CD4-positive, alpha-beta T cell treated with Interleukin-6 at 100 ng/mL for 8 hours (primary cell): ENCODE results near the gene JPH2.
A peak's percentile ranks its signal among the peaks of the same experiment; 100 is the strongest.
"Not testable (repeated sequence)": the region's sequence is repeated elsewhere in the genome, so short reads cannot be mapped to it uniquely, and the experiment has no call there.

ENCODE experiments used
- DNase-seq: peaks from one replicate; pipeline ENCODE4 v3.0.0-alpha.2; 2020; ENCODE audit warnings: mixed read lengths, low spot score

Gene JPH2

DNA sequence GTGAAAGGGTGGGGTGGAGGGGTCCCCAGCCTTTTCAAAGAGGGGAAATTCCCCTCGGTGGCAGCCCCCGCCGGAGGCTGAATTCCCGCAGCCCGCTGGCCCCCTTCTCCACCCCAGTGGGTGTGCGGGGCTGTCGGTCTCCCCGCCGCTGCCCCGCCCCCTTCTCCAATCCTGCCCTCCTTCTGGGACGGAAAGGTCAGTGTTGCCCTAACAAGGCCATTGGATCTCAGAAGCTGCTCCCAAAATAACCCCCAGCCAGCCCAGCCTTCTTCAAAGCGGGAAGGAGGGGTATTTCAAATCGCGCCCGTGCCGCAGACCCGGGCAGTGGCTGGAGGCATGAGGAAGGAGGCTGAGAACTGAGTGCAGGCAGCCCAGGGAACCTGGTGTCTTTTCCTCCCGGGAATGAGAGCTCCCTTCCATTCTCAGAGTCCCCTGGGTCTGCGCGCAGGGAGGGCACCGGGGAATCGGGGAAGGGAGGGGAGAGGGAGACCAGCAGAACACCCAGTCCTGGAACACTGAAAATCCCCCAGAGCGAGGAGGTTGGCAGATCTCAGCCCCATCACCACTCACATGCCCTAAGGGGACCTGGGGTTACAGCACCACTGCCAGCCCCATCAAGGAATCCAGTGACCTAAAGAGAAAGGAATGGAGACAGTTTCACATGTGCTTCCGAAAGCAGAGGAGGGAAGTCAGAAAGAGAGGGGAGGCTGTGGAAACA lies at the start of gene JPH2:
Gene JPH2, minus strand, starts transcription at position 135 of the 718 bp plus-strand sequence. CDS start 483 bp downstream, outside the sequence.
- no peak for DNase-seq

DNA sequence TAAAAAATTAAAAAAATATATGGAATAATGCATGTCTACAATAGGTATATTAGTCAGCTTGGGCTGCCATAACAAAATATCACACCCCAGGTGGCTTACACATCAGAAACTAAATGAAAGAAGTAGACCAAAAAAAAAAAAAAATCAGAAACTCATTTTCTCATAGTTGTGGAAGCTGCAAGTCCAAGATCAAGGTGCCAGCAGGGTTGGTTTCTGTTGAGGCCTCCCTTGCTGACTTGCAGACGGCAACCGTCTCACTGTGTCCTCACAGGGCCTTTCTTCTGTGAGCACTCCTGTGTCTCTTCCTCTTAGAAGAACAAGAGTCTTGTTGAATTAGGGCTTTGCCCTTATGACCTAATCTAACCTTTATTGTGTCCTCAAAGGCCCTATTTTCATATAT lies 48.7 kb upstream of the JPH2 start:
- no peak for DNase-seq

DNA sequence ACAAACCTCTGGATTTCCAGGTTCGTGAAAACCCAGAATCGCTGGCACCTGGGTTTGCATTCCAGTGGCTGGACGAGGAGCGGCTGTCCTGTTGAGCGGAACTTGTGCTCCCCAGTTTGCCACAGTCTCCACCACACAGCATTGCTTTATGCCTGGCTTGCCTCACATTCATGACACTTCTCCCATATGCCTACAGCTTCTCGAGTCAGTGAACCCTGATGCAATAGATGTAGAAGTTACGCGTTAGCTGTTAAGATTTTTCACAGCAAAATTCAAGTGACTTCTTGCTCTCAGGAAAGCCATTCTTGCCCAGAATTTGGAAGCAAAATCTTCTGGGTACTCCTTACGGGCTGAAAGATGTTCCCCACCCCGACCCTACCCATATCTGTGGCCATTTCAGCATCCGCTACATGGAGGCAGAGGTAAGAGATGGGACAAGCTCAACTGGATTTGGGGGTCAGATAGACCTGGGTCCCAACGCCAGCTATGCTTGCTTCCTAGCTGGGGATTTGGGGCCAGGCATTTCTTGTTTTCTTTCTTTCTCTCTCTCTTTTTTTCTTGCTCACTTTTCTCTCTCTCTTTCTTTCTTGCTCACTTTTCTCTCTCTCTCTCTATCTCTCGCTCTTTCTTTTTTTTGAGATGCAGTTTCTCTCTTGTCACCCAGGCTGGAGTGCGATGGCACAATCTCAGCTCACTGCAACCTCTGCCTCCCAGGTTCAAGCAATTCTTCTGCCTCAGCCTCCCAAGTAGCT lies 47.8 kb upstream of the JPH2 start:
- no peak for DNase-seq

DNA sequence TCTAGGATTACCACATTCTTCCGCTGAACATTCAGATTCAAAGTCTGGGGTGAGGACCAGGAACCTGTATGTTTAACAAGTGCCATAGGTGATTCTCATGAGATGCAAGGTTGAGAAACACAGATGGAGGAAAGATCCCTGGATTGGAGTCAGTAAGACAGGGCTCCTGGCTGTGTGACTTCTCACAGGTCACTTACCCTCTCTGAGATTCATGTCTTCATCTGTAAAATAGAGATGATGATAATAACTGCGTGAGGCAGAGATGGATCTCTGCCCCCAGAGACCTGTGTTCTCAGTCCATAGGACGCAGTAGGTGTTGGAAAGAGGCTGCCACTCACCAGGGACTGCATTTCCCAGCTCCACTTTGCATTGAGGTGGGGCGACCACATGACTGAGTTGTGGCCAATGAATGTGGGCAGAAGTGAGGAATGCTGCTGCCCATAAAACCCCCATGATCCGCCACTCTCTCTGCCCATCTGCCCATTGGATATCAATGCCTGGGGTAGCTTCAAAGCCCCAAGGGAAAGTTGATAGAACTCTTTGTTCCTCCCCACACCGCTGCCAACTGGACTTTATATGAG lies 46.5 kb upstream of the JPH2 start:
- DNase-seq: no peak

DNA sequence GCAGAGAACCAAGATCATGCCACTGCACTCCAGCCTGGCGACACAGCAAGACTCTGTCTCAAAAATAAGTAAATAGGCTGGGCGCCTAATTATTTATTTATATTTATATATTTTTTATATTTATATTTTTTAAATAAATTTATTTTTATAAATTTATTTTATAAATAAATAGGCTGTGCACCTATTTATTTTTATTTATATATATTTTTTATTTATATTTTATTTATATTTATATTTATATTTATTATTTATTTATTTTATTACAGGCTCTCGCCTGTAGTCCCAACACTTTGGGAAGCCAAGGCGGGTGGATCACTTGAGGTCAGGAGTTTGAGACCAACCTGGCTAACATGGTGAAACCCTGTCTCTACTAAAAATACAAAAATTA lies 45.5 kb upstream of the JPH2 start:
- DNase-seq: not testable (repeated sequence)

DNA sequence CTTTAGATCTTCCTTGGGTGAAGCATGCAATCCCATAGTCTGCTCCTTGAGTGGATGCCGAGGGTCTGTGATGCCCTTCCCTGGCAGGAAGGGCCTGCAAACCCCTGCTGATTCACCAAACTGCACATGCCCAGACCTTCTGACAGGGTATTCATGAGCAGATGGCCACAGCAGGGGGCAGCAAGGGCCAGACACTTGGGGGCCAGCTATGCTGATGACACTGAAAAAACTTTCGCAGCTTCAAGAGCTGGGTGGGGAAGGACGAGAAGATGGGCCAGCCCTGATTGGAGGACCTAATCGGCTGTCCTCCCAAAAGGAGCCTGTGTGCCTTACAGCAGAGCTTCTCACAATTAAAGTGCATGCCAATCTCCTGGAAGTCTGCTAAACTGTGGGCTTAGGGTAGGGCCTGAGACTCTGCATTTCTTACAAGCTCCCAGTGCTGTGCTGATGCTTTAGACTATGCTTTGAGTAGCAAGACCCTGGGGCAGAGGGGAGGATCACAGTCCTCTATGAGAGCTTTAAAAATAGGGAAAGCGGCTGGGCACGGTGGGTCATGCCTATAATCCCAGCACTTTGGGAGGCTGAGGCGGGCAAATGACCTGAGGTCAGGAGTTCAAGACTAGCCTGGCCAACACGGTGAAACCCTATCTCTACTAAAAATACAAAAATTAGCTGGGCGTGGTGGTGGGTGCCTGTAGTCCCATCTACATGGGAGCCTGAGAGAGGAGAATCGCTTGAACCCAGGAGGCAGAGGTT lies 44.9 kb upstream of the JPH2 start:
- no peak for DNase-seq

DNA sequence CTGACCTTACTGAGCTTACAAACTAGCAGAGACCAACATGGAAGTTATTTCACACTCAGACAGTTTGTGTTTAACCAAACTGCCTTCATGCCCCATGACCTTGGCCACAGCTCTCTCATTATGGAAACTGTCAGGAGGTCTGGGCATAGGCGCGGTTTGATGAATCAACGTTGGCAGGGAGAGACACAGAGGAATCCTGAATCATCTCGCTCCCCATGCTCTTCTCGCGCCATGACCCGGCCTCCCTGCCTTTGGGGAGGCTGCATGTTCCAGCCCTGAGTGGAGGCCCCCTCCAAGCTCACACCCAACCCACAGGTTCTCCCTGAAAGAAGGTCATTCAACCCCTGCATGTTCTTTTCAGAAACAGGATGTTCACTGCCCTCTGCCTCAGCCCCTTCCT lies 44.2 kb upstream of the JPH2 start:
- no peak for DNase-seq

DNA sequence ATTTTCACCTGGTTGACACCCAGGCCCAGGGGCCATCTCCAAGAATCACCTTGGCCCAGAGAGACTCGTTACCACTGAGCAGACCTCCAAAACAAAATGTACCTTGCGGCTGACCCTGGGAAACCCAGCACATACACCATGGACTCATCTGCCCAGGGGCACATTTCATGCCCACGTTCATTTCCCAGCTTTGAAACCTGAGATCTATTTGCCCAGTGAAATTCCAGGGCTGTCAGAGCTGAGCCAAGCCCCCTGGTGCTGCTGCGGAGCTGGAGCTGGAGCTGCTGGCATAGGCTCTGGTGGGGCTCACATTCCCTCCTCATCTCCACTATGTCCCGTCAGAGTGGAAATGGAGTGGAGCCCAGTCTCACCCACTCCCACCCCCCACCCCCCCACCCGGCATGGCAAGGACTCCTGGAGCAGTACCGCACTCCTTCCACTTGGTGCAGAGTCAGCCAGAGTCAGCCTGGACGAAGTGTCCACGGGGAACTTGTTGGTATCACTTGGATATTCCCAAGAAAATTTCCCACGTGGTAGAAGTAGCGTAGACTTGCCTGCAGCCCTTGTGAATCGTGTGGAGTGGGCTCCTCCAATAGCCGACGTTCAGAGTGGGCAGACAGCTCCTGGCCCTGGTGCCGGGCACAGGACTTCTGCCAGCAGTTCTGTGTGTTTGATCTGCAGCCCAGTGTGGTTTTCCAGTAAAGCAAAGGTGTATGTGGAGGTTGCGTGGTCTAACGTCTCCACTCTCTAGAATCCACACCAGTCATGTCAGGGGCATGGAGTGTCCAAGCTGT lies 41.7 kb upstream of the JPH2 start:
- no peak for DNase-seq

DNA sequence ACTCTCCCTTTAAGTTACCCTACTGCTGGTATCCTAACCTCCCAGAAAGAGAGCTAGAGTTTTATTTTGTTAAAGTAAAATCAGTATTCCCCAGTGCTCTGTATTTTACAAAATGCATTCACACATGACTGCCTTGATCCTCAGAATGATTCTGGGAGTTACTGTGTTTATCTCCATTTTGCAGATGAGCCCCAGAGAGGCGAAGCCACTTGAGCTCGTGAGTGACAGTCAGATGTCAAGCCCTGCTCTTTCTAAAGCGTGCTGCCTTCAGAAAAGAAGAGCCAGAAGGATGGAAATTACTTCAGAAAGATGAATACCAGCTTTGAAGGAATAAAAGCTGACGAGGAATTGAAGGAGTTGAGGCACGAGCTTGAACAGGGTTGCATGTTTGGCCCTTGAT lies 37.6 kb upstream of the JPH2 start:
- DNase-seq: no peak

DNA sequence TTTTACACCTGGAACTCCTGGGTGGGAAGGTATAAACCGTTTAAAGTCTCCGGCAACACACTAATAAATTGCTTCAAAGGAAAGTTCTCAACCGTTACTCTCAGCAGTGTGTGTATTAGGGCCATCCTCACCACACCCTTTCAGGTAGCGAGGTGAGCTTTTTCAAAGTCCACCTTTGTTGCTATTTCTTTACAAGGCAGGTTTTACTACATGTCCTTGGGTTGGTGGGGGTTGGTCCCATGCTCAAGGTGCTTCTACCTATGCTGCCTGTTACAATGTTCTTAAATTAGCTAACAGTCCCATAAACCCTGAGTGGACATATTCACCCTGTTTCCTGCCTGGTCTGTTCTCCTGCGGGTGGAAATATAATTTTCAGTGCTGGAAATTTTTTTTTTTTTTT lies 36.7 kb upstream of the JPH2 start:
- no peak for DNase-seq

DNA sequence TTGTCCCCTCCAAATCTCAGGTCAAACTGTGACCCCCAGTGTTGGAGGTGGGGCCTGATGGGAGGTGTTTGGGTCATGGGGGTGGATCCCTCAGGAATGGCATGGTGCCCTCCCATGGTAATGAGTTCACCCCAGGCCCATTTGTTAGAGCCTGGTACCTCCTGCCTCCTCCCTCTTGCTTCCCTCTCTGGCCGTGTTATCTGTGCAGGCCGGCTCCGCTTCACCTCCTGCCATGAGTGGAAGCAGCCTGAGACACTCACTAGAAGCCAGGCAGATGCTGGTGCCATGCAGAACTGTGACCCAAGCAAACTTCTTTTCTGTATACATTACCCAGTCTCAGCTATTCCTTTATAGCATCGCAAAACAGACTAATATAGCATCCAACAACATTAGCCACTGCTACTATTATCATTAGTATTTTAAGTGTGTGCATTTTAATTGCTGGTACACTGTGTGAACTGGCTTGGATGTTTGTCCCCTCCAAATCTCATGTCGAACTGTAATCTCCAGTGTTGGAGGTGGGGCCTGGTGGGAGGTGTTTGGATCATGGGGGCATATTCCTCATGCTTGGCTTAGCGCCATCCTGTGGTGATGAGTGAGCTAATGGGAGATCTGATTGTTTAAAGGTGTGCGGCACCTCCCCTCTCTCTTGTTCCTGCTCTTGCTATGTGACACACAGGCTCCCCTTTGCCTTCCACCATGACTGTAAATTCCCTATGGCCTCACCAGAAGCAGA lies 35.8 kb upstream of the JPH2 start:
- no peak for DNase-seq

DNA sequence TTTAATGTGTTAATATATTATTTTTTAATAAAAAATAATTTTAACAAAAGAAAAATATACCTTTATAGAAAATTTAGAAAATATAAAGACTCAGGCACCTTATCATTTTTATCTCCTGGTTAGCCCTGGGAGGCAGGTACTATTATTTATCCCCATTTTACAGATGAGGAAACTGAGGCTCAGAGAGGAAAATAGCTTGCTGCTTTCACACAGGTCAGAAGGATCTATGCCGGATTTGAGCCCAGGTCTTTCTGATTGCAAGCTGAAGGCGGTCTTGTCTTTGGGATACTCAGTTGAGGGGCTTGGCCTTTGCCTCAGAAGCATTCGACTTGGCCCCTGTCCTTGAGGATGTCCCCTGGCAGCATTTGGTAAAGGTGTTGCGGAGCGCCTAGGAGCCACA lies 35.0 kb upstream of the JPH2 start:
- no peak for DNase-seq

DNA sequence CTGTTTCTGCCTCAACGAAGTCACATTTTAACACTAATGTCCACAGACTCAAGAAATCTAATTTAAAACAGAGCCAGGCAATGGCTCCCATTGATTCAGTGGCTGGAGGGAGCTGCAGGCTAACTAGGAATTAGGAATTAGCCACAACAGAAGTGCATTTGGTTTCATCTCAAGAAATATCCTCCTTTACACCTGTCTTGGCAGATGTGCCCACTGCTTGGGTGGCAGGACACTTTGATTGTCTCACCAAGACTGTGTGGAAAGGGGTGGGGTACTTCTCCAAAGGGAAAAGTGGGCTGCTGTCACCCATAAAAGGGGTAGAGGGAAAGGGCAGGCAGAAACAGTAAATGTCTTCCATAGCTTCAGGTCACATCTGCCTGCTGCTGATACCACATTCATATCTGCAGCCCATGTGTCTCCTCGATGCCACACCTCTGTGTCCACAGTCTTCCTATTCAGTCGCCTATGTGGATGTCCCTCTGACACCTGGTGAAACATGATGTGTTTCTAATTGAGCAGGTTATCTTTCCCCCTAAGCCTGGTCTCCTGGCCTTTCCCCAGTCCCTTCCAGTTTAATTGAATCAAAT lies 34.5 kb upstream of the JPH2 start:
- no peak for DNase-seq

DNA sequence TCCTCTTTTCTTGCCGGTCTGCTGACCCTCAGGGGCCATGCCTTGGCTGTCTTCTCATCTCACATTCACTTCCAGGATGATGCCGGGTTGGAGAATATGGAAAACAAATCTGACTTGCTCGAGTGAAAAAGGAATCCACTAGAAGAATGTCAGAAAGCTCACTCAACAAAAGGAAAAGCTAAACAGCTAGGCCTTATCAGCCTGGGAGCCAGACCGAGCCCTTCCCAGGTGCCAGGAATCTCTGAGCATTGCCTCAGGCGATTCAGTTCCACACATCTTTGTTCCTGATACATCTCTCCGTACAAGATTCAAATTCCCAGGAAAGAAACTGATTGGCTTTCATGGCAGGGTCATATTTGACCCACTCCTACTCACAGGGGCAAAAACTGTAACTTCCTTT lies 32.8 kb upstream of the JPH2 start:
- DNase-seq: no peak

DNA sequence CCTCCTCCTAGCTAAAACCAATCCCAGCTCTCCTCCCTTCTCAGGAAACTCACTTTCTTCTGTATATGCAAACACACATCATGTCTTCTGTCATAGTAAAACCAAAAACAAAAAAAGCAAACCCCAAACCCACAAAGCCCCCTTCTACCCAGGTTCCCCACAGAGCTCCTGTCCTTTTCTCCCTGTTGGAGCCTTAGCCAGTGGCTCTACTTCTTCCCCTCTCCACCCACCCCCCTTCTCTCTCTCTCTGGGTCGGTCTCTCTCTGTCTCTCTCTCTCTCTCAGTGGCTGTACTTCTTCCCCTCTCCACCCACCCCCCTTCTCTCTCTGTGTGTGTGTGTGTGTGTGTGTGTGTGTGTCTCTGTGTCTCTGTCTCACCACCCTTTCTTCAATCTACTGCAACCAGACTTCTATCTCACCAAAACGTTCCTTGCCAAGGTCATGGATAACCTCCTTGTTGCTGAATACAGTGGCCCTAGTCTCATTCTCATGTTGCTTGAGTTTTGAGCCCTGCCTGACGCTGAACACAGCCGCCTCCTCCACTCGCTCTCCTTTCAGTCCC lies 32.3 kb upstream of the JPH2 start:
- peak; percentile 55 for DNase-seq

DNA sequence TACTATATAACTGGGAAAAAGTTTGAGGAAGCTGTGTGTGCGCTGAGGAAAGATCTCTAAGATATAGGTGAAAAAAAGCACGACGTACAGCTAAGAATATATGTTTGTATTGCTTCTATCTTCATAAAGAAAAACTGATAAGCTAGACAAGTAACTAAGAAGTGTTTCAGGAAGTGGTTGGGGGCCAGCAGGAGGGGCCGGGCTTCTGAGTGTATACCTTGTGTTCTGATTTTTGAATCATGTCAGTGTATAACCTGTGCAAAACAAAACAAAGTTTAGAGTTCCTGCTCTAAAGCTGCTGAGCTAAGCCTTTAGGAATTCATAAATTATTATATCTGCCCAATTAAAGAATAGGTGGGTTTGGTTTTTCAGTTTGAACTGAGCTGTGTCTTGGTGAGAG lies 31.5 kb upstream of the JPH2 start:
- peak; percentile 75 for DNase-seq

DNA sequence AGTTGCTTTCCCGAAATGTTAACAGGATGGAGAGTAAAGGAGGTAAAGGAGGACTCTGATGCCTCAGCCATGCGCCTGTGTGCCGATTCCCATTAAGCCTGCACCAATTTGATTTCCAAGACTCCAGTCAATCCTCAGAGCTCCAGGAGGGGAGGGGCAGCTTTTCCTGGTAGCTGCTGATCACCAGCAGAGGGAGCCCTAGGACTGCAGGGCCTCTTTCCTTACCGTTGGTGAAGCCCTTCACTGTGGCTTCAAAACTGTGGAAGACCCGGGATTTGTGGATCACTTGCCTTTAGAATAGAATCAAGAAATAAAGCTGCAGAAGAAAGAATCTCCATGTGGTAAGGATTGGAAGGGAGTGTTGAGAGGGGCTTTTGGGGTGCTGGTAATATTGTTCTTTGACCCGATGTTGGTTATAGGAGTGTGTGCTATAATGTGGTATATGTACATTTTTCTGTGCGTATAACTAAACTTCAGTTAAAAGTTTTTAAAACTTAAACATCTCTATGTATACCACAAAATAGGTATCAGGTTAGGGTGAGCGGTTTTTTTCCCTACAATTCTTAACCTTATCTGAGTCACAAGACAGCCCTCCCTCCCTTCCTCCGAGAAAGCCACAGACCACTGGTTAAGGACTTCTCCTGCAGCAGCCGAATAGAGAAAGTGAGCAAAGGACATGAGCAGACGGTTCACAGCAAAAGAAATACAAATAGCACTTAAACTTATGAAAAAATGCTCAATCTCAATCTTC lies 30.5 kb upstream of the JPH2 start:
- DNase-seq: peak; percentile 76

DNA sequence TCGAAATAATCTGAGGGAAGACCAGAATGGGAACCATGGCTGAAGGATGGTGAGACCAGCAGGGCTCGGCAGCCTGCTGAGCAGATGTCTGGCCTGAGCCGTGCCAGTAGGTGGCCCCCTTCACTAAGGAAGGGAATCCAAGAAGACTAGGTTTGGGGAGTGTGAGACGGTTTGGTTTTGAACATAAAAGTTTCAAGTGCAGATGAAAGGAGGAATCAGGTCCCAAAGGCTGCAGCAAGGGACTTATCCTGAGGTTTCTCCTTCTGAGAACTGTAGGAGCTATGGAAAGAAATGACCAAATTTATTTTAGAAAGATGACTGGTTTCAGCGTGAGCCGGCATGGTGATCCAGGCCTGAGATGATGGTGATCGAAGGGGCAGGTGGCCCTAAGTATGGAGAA lies 28.1 kb upstream of the JPH2 start:
- DNase-seq: peak; percentile 78

DNA sequence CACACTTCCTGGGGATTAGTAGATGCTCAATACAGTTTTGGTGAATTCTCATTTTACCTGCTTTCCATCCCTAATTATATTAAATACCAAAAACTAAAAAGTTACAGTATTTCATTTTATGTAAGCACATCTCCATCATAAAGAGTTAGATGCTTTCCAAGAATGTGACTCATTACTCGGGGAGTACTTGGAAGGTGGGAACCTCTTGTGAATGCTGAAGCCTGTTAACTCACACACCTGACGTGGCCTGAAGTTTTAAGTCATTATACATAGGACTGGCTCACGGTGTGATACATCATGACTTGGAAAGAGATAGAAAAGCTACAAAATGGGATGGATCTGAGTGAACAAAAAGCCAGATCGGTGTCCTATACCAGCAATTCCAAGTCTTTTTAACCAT lies 25.8 kb upstream of the JPH2 start:
- DNase-seq: no peak
